MM.1S (cell line): Measurements from ENCODE around the gene NTRK2.

ENCODE experiments used
- CTCF ChIP-seq: fragments of 300-600 bp; sonication (generic); IDR thresholded peaks from 2 replicates; pipeline ENCODE4 v1.5.1; 2016; ENCODE audit warnings: antibody characterized with exemption, low read length, mixed read lengths
- EZH2 ChIP-seq: fragments of 300-600 bp; sonication (generic); optimal IDR thresholded peaks from 2 replicates; pipeline ENCODE3; 2017; ENCODE audit warnings: low read depth, mild to moderate bottlenecking, antibody characterized with exemption, low read length, mixed read lengths
- EZH2phosphoT487 ChIP-seq: fragments of 300-600 bp; sonication (generic); IDR thresholded peaks from 2 replicates; pipeline ENCODE4 v1.6.1; 2018; ENCODE audit warnings: antibody characterized with exemption, low read length

GRCh38 chr9:84874596-84874995 lies 205.1 kb downstream of the NTRK2 start:
- TF ChIP-seq CTCF (no peak), EZH2 (no peak), EZH2phosphoT487 (no peak)
